Nephron progenitor cell (in vitro differentiated cells): Measurements from ENCODE around the gene DAAM2.

Source experiments
- DNase-seq: peaks from one replicate; pipeline ENCODE4 v3.0.0; 2021
- H3K27ac Mint-ChIP-seq: 2 replicates; pipeline ENCODE4 v1.8.0; 2021; ENCODE audit warnings: mild to moderate bottlenecking, moderate library complexity, mixed read lengths
- H3K27me3 Mint-ChIP-seq: 2 replicates; pipeline ENCODE4 v1.8.0; 2021; ENCODE audit warnings: mild to moderate bottlenecking, low read depth, mixed read lengths; ENCODE audit not compliant: poor library complexity
- H3K36me3 Mint-ChIP-seq: 2 replicates; pipeline ENCODE4 v1.8.0; 2021; ENCODE audit warnings: low read depth, mixed read lengths
- H3K4me1 Mint-ChIP-seq: 2 replicates; pipeline ENCODE4 v1.8.0; 2021; ENCODE audit warnings: mixed read lengths
- H3K4me3 Mint-ChIP-seq: 2 replicates; pipeline ENCODE4 v1.8.0; 2021; ENCODE audit warnings: mild to moderate bottlenecking, moderate library complexity, mixed read lengths
- H3K9me3 Mint-ChIP-seq: 2 replicates; pipeline ENCODE4 v1.8.0; 2021; ENCODE audit warnings: mild to moderate bottlenecking, moderate library complexity, mixed read lengths
- TF ChIP-seq, protein P1 (sequence below): fragments of 200-600 bp; sonication (generic); IDR thresholded peaks from 2 replicates; pipeline ENCODE4 v1.5.0; 2021; ENCODE audit warnings: antibody characterized with exemption

DAAM2 gene

GRCh38 chr6:39852324-39852723, 60.1 kb downstream of the DAAM2 start:
- Mint-ChIP-seq H3K9me3 (no peaks in the 10 kb centered on the region), H3K27ac (peak overlapping the region; percentile 70), H3K4me3 (no peak overlapping the region), H3K27me3 (peaks cover 2% of the 10 kb centered on the region), H3K4me1 (peaks cover 23% of the 10 kb centered on the region), H3K36me3 (no peaks in the 10 kb centered on the region)
- DNase-seq: no peak
- TF ChIP-seq, protein P1, sequence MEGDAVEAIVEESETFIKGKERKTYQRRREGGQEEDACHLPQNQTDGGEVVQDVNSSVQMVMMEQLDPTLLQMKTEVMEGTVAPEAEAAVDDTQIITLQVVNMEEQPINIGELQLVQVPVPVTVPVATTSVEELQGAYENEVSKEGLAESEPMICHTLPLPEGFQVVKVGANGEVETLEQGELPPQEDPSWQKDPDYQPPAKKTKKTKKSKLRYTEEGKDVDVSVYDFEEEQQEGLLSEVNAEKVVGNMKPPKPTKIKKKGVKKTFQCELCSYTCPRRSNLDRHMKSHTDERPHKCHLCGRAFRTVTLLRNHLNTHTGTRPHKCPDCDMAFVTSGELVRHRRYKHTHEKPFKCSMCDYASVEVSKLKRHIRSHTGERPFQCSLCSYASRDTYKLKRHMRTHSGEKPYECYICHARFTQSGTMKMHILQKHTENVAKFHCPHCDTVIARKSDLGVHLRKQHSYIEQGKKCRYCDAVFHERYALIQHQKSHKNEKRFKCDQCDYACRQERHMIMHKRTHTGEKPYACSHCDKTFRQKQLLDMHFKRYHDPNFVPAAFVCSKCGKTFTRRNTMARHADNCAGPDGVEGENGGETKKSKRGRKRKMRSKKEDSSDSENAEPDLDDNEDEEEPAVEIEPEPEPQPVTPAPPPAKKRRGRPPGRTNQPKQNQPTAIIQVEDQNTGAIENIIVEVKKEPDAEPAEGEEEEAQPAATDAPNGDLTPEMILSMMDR: no peak

GRCh38 chr6:39853604-39854003, 61.4 kb downstream of the DAAM2 start:
- TF ChIP-seq, protein P1: no peak
- Mint-ChIP-seq H3K36me3 (peaks cover 13% of the 10 kb centered on the region), H3K9me3 (no peaks in the 10 kb centered on the region), H3K27ac (no peak overlapping the region), H3K4me1 (peaks cover 18% of the 10 kb centered on the region), H3K4me3 (no peak overlapping the region), H3K27me3 (peaks cover 4% of the 10 kb centered on the region)
- DNase-seq: no peak

- Mint-ChIP-seq H3K4me1 (peaks cover 18% of the 10 kb centered on the region), H3K4me3 (no peak overlapping the region), H3K27ac (no peak overlapping the region), H3K36me3 (peaks cover 15% of the 10 kb centered on the region), H3K27me3 (peaks cover 6% of the 10 kb centered on the region), H3K9me3 (no peaks in the 10 kb centered on the region)
- no peak for DNase-seq
- TF ChIP-seq, protein P1: no peak
These were observed 63.3 kb downstream of the DAAM2 start for GRCh38 chr6:39855356-39855995.

- H3K4me1 Mint-ChIP-seq: peaks cover 20% of the 10 kb centered on the region
- H3K27ac Mint-ChIP-seq: no peak overlapping the region
- no peaks in the 10 kb centered on the region for H3K9me3 Mint-ChIP-seq
- H3K27me3 Mint-ChIP-seq: peaks cover 11% of the 10 kb centered on the region
- H3K36me3 Mint-ChIP-seq: peaks cover 31% of the 10 kb centered on the region
- no peak for DNase-seq
- no peak overlapping the region for H3K4me3 Mint-ChIP-seq
- TF ChIP-seq, protein P1: no peak
These were observed 66.8 kb downstream of the DAAM2 start for GRCh38 chr6:39859025-39859424.

DNA sequence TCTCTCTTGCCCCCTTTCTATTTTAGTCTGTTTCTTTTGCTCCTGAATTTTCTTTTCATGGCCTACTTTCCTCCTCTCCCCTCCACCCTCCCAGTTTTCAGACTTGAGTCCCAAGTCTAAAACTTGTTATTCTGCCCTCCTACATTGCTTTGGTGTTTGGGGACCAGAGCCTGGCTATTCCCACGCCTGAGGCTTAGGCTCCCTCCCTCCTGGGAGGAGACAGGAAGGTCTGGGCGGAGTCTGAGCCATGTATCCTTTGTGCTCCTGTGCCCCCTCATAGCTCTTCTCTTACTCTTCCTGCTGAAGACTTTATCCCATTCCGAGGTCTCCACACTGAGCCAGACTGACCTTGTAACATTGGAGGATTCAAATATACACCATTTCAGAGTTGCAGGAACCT, 69.5 kb downstream of the DAAM2 start:
- no peak overlapping the region for H3K4me3 Mint-ChIP-seq
- DNase-seq: no peak
- H3K9me3 Mint-ChIP-seq: no peaks in the 10 kb centered on the region
- H3K27ac Mint-ChIP-seq: peak overlapping the region; percentile 40
- TF ChIP-seq, protein P1: no peak
- H3K36me3 Mint-ChIP-seq: peaks cover 31% of the 10 kb centered on the region
- peaks cover 15% of the 10 kb centered on the region for H3K27me3 Mint-ChIP-seq
- H3K4me1 Mint-ChIP-seq: peaks cover 23% of the 10 kb centered on the region
